Adrenal gland (tissue), 5 donors: ENCODE results near the gene LTB.
A peak's percentile ranks its signal among the peaks of the same experiment; 100 is the strongest.

ENCODE experiments used
- CTCF ChIP-seq, 6 experiments: fragments of 450-650 bp in 4 of 6; fragments of 200-600 bp in 2 of 6; sonication (generic) in 1 of 6; IDR thresholded peaks; 1 replicate in 5 of 6; 2 replicates in 1 of 6; pipeline versions ENCODE4 v1.5.1 to v1.8.0; 2016 to 2021; ENCODE audit warnings: antibody characterized with exemption in 6 of 6, mild to moderate bottlenecking in 2 of 6, moderate library complexity in 1 of 6
- POLR2A ChIP-seq, 2 donors: fragments of 450-650 bp; IDR thresholded peaks; one replicate each; pipeline ENCODE4 v1.6.1; 2017; ENCODE audit warnings: antibody characterized with exemption in 2 of 2, mild to moderate bottlenecking in 2 of 2, moderate library complexity in 1 of 2
- donor health status: DM: no; HTN: no; CAD: no.

GRCh38 chr6:31619805-31620585, 37.8 kb upstream of the LTB start:
- TF ChIP-seq CTCF (IDR thresholded peaks at IDR 0.05) (no peak), POLR2A (IDR thresholded peaks at IDR 0.05) (peak in 1 of 2 donors; percentile 79)
